Measurements from ENCODE around the gene RBM15B. TPM values are rescaled to one million over a fixed set of nuclear protein-coding genes. Genes with fewer than 3 reads are reported as not detected.

Gene RBM15B, protein sequence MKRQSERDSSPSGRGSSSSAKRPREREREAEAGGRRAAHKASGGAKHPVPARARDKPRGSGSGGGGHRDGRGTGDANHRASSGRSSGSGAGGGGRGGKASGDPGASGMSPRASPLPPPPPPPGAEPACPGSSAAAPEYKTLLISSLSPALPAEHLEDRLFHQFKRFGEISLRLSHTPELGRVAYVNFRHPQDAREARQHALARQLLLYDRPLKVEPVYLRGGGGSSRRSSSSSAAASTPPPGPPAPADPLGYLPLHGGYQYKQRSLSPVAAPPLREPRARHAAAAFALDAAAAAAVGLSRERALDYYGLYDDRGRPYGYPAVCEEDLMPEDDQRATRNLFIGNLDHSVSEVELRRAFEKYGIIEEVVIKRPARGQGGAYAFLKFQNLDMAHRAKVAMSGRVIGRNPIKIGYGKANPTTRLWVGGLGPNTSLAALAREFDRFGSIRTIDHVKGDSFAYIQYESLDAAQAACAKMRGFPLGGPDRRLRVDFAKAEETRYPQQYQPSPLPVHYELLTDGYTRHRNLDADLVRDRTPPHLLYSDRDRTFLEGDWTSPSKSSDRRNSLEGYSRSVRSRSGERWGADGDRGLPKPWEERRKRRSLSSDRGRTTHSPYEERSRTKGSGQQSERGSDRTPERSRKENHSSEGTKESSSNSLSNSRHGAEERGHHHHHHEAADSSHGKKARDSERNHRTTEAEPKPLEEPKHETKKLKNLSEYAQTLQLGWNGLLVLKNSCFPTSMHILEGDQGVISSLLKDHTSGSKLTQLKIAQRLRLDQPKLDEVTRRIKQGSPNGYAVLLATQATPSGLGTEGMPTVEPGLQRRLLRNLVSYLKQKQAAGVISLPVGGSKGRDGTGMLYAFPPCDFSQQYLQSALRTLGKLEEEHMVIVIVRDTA
- 30.5 and 36.1 TPM in 2 replicates for total RNA-seq

DNA sequence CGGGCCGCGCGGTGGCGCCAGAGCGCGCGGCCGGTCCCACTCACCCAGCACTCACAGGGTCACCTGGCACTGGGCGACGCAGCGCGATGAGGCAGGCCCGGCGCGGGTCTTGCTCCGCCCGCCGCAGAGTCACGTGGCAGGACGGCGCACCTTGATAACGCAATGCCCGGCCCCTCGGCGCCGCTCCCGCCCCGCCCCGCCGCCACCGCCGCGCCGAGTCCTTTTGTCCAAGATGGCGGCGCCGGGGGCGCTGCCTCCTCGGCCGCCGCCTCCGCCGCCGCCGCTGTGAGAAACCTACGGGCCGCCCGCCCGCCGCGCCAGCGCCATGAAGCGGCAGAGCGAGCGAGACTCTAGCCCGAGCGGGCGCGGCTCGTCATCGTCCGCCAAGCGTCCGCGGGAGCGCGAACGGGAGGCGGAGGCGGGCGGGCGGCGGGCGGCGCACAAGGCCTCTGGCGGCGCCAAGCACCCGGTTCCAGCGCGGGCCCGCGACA lies at the start of gene RBM15B:
Gene RBM15B, plus strand, starts transcription at position 211 of the 491 bp plus-strand sequence. Its CDS starts 115 bp downstream, at position 326.
- FAIRE-seq (no peak), DNase-seq (ENCODE audit: low read depth) (peak; percentile 84)
- no peaks in the 10 kb centered on the region for H3K27me3 ChIP-seq (ENCODE audit: control insufficient read depth, insufficient read depth, low read length)
- peak within 1 kb of the TSS; percentile 54 for H3K4me3 ChIP-seq (ENCODE audit: low read depth, low read length)
- H3K36me3 ChIP-seq (ENCODE audit: control insufficient read depth, insufficient read depth, low read length), result peaks cover 25% of the 10 kb centered on the region
- TF ChIP-seq, protein P1, sequence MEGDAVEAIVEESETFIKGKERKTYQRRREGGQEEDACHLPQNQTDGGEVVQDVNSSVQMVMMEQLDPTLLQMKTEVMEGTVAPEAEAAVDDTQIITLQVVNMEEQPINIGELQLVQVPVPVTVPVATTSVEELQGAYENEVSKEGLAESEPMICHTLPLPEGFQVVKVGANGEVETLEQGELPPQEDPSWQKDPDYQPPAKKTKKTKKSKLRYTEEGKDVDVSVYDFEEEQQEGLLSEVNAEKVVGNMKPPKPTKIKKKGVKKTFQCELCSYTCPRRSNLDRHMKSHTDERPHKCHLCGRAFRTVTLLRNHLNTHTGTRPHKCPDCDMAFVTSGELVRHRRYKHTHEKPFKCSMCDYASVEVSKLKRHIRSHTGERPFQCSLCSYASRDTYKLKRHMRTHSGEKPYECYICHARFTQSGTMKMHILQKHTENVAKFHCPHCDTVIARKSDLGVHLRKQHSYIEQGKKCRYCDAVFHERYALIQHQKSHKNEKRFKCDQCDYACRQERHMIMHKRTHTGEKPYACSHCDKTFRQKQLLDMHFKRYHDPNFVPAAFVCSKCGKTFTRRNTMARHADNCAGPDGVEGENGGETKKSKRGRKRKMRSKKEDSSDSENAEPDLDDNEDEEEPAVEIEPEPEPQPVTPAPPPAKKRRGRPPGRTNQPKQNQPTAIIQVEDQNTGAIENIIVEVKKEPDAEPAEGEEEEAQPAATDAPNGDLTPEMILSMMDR (IDR thresholded peaks at IDR 0.05; ENCODE audit: insufficient read depth, low read length, severe bottlenecking), result peak; percentile 99

DNA sequence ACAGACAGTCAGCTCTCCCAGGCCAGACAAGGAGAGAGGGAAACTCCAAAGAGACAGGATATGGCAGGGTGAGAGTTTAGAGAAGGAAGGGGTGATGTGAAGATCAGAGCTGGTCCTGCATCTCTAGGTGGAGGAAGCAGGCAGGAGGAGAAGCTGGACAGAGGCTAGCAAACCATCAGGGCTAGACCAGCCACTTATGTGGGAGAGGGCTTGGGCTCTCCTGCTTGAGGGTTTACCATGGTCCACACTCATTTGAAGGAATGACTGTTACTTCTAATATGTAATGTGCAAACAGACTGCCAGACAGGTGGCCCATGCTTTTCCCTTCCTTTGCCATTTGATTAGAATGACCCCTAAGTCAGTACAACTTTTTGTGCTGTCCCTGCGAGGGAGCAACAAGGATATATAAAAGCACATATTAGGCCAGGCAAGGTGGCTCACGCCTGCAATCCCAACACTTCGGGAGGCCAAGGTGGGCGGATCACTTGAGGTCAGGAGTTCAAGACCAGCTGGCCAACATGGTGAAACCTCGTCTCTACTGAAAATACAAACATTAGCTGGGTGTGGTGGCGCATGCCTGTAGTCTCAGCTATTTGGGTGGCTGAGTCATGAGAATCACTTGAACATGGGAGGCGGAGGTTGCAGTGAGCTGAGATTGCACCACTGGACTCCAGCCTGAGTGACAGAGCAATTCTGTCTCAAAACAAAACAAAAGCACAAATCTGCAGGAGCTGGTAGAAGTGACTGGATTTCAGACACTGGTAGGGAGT lies 47.0 kb upstream of the RBM15B start:
- no peaks in the 10 kb centered on the region for H3K36me3 ChIP-seq (ENCODE audit: control insufficient read depth, insufficient read depth, low read length)
- TF ChIP-seq, protein P1 (IDR thresholded peaks at IDR 0.05; ENCODE audit: insufficient read depth, low read length, severe bottlenecking), result no peak
- no peak overlapping the region for H3K4me3 ChIP-seq (ENCODE audit: low read depth, low read length)
- peak; percentile 77 for DNase-seq (ENCODE audit: low read depth)
- FAIRE-seq, result no peak
- H3K27me3 ChIP-seq (ENCODE audit: control insufficient read depth, insufficient read depth, low read length), result no peaks in the 10 kb centered on the region

DNA sequence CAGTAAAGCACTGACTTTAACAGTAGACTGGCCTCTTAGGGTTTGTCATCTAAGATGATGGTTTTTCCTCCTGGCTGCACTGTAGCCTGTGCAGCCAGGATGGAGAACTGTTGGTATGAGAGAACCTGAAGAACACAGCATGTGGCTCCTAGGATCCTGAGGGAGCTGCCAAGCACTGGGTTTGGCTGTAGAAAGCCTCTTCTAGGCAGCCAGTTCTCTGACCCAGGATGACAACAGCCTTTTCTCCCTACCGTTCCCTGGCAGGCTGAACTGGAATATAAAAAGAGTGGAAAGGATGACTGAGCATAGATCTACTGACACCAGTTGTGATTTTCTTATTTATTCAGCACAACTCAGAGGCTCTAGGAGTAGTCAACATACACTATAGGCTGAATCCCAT lies 40.3 kb upstream of the RBM15B start:
- no peak for FAIRE-seq
- H3K27me3 ChIP-seq (ENCODE audit: control insufficient read depth, insufficient read depth, low read length), result no peaks in the 10 kb centered on the region

DNA sequence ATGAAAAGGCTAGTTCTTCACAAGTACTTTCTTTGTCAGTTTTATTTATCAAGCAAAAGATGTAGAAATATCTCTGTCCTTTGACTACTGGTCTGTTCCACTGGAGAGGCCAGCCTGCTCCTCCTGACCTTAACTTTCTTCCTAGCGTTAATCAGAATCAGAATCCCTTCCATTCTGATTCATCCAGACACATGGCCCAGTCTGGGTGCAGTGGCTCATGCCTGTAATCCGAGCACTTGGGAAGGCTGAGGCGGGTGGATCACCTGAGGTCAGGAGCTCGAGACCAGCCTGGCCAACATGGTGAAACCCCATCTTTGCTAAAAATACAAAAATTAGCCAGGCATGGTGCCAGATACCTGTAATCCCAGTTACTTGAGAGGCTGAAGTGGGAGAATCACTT lies 38.0 kb upstream of the RBM15B start:
- FAIRE-seq (no peak), DNase-seq (ENCODE audit: low read depth) (no peak)
- Histone ChIP-seq H3K27me3 (ENCODE audit: control insufficient read depth, insufficient read depth, low read length) (no peaks in the 10 kb centered on the region), H3K4me3 (ENCODE audit: low read depth, low read length) (no peak overlapping the region), H3K36me3 (ENCODE audit: control insufficient read depth, insufficient read depth, low read length) (no peaks in the 10 kb centered on the region)
- TF ChIP-seq, protein P1 (IDR thresholded peaks at IDR 0.05; ENCODE audit: insufficient read depth, low read length, severe bottlenecking), result no peak

More for the DNA sequence above, 40.3 kb upstream of the RBM15B start:
- no peaks in the 10 kb centered on the region for H3K36me3 ChIP-seq (ENCODE audit: control insufficient read depth, insufficient read depth, low read length)
- TF ChIP-seq, protein P1 (IDR thresholded peaks at IDR 0.05; ENCODE audit: insufficient read depth, low read length, severe bottlenecking), result no peak
- H3K4me3 ChIP-seq (ENCODE audit: low read depth, low read length), result no peak overlapping the region
- DNase-seq (ENCODE audit: low read depth), result no peak

DNA sequence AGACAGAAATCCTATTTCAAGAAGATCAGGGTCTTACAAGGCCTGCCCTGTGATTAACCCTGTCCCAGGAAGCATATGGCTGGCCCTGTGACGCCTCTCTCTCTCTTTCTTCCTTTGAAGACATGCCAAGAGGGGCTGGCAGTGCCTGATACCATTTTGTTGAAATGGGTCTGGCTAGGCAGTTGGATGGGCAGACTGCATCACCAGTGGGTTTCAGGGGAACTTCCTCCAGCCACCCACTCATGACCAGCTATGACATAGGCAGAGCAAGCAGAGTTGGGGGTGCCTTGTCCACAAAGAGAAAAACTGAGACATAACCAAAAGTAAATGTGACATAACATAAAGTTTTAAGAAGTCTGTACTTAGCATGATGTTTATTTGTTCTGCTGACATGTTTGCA lies 37.4 kb upstream of the RBM15B start:
- no peak for FAIRE-seq
- DNase-seq (ENCODE audit: low read depth), result no peak
- H3K4me3 ChIP-seq (ENCODE audit: low read depth, low read length), result no peak overlapping the region
- TF ChIP-seq, protein P1 (IDR thresholded peaks at IDR 0.05; ENCODE audit: insufficient read depth, low read length, severe bottlenecking), result no peak
- H3K36me3 ChIP-seq (ENCODE audit: control insufficient read depth, insufficient read depth, low read length), result no peaks in the 10 kb centered on the region
- H3K27me3 ChIP-seq (ENCODE audit: control insufficient read depth, insufficient read depth, low read length), result no peaks in the 10 kb centered on the region
